Amygdala (tissue), 56 donors: Measurements from ENCODE around the gene RASSF8.

Experiments
- DNase-seq, 56 donors: peaks; one replicate each; lab custom pipeline; 2025; lab: John Stamatoyannopoulos, UW

RASSF8 gene

GRCh38 chr12:25958428-25959070, at the start of gene RASSF8:
Gene RASSF8 (plus strand): TSS chr12:25958682. CDS start chr12:26055344, 96,662 bp downstream.
- DNase-seq, result peak in 41 of 56 donors; percentile 16 to 85 (median 60)

- no peak for DNase-seq
Observed at GRCh38 chr12:25914551-25914950, 43.9 kb upstream of the RASSF8 start.

- DNase-seq, result no peak
Observed at GRCh38 chr12:25924491-25925001, 33.9 kb upstream of the RASSF8 start.

- no peak for DNase-seq
Observed at GRCh38 chr12:25925064-25925463, 33.4 kb upstream of the RASSF8 start.

GRCh38 chr12:25926536-25926935, 31.9 kb upstream of the RASSF8 start:
- DNase-seq, result no peak

- no peak for DNase-seq
Observed at GRCh38 chr12:25929142-25929541, 29.3 kb upstream of the RASSF8 start.

GRCh38 chr12:25932971-25933370, 25.5 kb upstream of the RASSF8 start:
- DNase-seq, result no peak

- no peak for DNase-seq
Observed at GRCh38 chr12:25934456-25934855, 24.0 kb upstream of the RASSF8 start.

- no peak for DNase-seq
Observed at GRCh38 chr12:25935355-25936144, 22.9 kb upstream of the RASSF8 start.

GRCh38 chr12:25937096-25937495, 21.4 kb upstream of the RASSF8 start:
- no peak for DNase-seq

GRCh38 chr12:25938581-25938980, 19.9 kb upstream of the RASSF8 start:
- DNase-seq, result no peak

GRCh38 chr12:25939606-25940005, 18.9 kb upstream of the RASSF8 start:
- no peak for DNase-seq

GRCh38 chr12:25940886-25941285, 17.6 kb upstream of the RASSF8 start:
- DNase-seq, result no peak

GRCh38 chr12:25942709-25943108, 15.8 kb upstream of the RASSF8 start:
- DNase-seq, result no peak

GRCh38 chr12:25943940-25944339, 14.5 kb upstream of the RASSF8 start:
- no peak for DNase-seq

- DNase-seq, result no peak
Observed at GRCh38 chr12:25949343-25949742, 9.1 kb upstream of the RASSF8 start.

GRCh38 chr12:25950329-25951115, 8.0 kb upstream of the RASSF8 start:
- no peak for DNase-seq

- peak in 24 of 56 donors; percentile 26 to 85 (median 68) for DNase-seq
Observed at GRCh38 chr12:25957793-25958427, 572 bp upstream of the RASSF8 start.

- DNase-seq, result peak in 33 of 56 donors; percentile 4 to 72 (median 40)
Observed at GRCh38 chr12:25959071-25959961, 834 bp downstream of the RASSF8 start.
